Measurements from ENCODE around the gene ATP11A. TPM values are rescaled to one million over a fixed set of nuclear protein-coding genes. Genes with fewer than 3 reads are reported as not detected.

Gene ATP11A
- total RNA-seq, 1 experiment from 2014 or later: 65.3 TPM

DNA sequence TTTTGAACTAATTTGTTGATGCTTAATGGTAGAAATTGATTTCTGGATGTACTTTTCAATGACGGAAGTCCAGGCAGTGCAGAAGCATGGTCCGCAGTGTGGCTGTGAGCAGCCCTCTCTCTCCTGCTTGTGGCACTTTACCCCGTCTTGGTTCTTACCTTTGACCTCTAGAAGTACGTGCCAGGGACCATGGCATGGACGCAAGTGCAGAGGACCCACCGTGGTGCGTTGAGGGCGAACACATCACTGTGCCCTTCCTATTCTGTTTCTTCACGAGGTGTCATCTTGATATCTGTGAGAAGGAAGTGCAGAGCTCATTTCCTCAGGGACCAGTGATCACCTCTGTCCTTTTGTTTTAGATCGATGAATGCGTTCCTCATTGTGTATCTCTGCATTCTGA is 135.2 kb downstream of the ATP11A start:
- peak overlapping the region; percentile 11 to 63 (median 37); a peak in 3 of 7 replicates for H3K27ac Mint-ChIP-seq
- H3K79me2 ChIP-seq (ENCODE audit: insufficient read depth, low read length): no peaks in the 10 kb centered on the region
- no peak overlapping the region for H3K14ac ChIP-seq (ENCODE audit: insufficient read depth, low read length)
- no peaks in the 10 kb centered on the region for H3K4me1 ChIP-seq (ENCODE audit: insufficient read depth, low read length)
- no peak overlapping the region for H4K8ac ChIP-seq (replicated peaks; ENCODE audit: insufficient read length, low read depth, low read length)
- H3K23me2 ChIP-seq (ENCODE audit: insufficient read length, low read depth, low read length, poor library complexity, severe bottlenecking): no peaks in the 10 kb centered on the region
- H4K91ac ChIP-seq (ENCODE audit: insufficient read length, low read depth, low read length): no peak overlapping the region
- no peak overlapping the region for H2BK120ac ChIP-seq (ENCODE audit: low read depth, low read length, poor library complexity, severe bottlenecking)
- H3K4me3 Mint-ChIP-seq: no peak overlapping the region
- H2BK5ac ChIP-seq (ENCODE audit: insufficient read length, low read length): no peak overlapping the region
- H4K5ac ChIP-seq (ENCODE audit: insufficient read length, low read depth, low read length): no peak overlapping the region
- H4K20me1 ChIP-seq (ENCODE audit: control insufficient read depth, insufficient read depth, insufficient read length): no peaks in the 10 kb centered on the region
- H3K9me3 Mint-ChIP-seq: no peaks in the 10 kb centered on the region
- no peak overlapping the region for H3K23ac ChIP-seq (ENCODE audit: insufficient read length, low read depth, low read length)
- no CpG with 5 or more reads among the region's 11 CpGs for WGBS (ENCODE audit: extremely low coverage, insufficient read length, low lambda C conversion rate)
- TF ChIP-seq, protein P1, sequence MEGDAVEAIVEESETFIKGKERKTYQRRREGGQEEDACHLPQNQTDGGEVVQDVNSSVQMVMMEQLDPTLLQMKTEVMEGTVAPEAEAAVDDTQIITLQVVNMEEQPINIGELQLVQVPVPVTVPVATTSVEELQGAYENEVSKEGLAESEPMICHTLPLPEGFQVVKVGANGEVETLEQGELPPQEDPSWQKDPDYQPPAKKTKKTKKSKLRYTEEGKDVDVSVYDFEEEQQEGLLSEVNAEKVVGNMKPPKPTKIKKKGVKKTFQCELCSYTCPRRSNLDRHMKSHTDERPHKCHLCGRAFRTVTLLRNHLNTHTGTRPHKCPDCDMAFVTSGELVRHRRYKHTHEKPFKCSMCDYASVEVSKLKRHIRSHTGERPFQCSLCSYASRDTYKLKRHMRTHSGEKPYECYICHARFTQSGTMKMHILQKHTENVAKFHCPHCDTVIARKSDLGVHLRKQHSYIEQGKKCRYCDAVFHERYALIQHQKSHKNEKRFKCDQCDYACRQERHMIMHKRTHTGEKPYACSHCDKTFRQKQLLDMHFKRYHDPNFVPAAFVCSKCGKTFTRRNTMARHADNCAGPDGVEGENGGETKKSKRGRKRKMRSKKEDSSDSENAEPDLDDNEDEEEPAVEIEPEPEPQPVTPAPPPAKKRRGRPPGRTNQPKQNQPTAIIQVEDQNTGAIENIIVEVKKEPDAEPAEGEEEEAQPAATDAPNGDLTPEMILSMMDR (conservative IDR thresholded peaks at IDR 0.05): no peak
- no peak for DNase-seq
- no peak overlapping the region for H3K4ac ChIP-seq (ENCODE audit: low read depth, low read length)
- H3T11ph ChIP-seq (ENCODE audit: low read length): no peak overlapping the region
- H3K9me3 ChIP-seq (ENCODE audit: control insufficient read depth, low read depth, low read length): no peaks in the 10 kb centered on the region
- no peak overlapping the region for H2BK20ac ChIP-seq (ENCODE audit: low read depth, low read length, poor library complexity, severe bottlenecking)
- no peak overlapping the region for H3K27ac ChIP-seq (ENCODE audit: insufficient read length, low read depth, low read length)
- H2BK15ac ChIP-seq (ENCODE audit: low read depth, low read length): no peak overlapping the region
- H3K4me2 ChIP-seq (ENCODE audit: insufficient read depth, insufficient read length, low read length): no peak overlapping the region
- peaks cover 24 to 84% (median 76%) of the 10 kb centered on the region in 3 experiments; a peak in 6 of 7 replicates for H3K36me3 Mint-ChIP-seq (ENCODE audit: insufficient read depth in 1 of 3, low read depth in 3 of 3)
- H3K9ac ChIP-seq (ENCODE audit: extremely low read depth, insufficient read length, low read length): no peak overlapping the region
- no peaks in the 10 kb centered on the region for H3K27me3 ChIP-seq (ENCODE audit: insufficient read depth, low read length)
- no peak overlapping the region for H2AK5ac ChIP-seq (ENCODE audit: insufficient read length, low read length)
- no peak overlapping the region for H2BK12ac ChIP-seq (ENCODE audit: insufficient read length, low read depth, low read length)
- H3K27me3 Mint-ChIP-seq (ENCODE audit: low read depth): no peaks in the 10 kb centered on the region
- no peak overlapping the region for H3K56ac ChIP-seq (ENCODE audit: insufficient read length, low read depth, low read length)
- no peak overlapping the region for H3K18ac ChIP-seq (ENCODE audit: insufficient read length, low read depth, low read length)
- no peaks in the 10 kb centered on the region for H3K79me1 ChIP-seq (ENCODE audit: insufficient read depth, low read depth, low read length, poor library complexity, severe bottlenecking)
- H3K4me1 Mint-ChIP-seq: no peaks in the 10 kb centered on the region
- H2AFZ ChIP-seq (ENCODE audit: low read length): no peak overlapping the region

Measured in H9 (cell line).